ENCODE results near the gene PSORS1C2. TPM values are rescaled to one million over a fixed set of nuclear protein-coding genes. Genes with fewer than 3 reads are reported as not detected.

The PSORS1C2 gene
- total RNA-seq, 4 donors from 2014 or later = 0.91 TPM; not detected in 3

- DNase-seq = no peak
- no peaks in the 10 kb centered on the region for H3K9me3 ChIP-seq
- H3K4me3 ChIP-seq = peak overlapping the region; percentile 12 to 34 (median 24)
- H3K27ac ChIP-seq = no peak overlapping the region
- TF ChIP-seq POLR2A (IDR thresholded peaks at IDR 0.05) = no peak
- peaks cover 0 to 45% (median 0%) of the 10 kb centered on the region in 3 donors for H3K4me1 ChIP-seq
- H3K36me3 ChIP-seq = peaks cover 0 to 5% (median 0%) of the 10 kb centered on the region in 3 donors
- no peaks in the 10 kb centered on the region for H3K27me3 ChIP-seq
- intact Hi-C loops (cut with DNase I) = no loop called here
- WGBS, 2 donors = 72 to 100% methylated on average over 6 to 10 of the region's 26 CpGs
These were observed 41.6 kb upstream of the PSORS1C2 start for GRCh38 chr6:31180500-31180899.

- Histone ChIP-seq H3K9me3 (no peaks in the 10 kb centered on the region), H3K4me1 (peaks cover 0 to 39% (median 0%) of the 10 kb centered on the region in 3 donors), H3K27ac (no peak overlapping the region), H3K36me3 (peaks cover 0 to 11% (median 0%) of the 10 kb centered on the region in 3 donors), H3K4me3 (peak overlapping the region in 1 of 4 donors; percentile 34), H3K27me3 (no peaks in the 10 kb centered on the region)
- no peak for TF ChIP-seq POLR2A (IDR thresholded peaks at IDR 0.05)
- TF ChIP-seq CTCF (IDR thresholded peaks at IDR 0.05) = no peak
- WGBS, 2 donors = 92 to 97% methylated on average over 6 to 7 of the region's 8 CpGs
- DNase-seq = no peak
- intact Hi-C loops (cut with DNase I) = no loop called here
These were observed 41.0 kb upstream of the PSORS1C2 start for GRCh38 chr6:31179896-31180295.

- H3K4me3 ChIP-seq = no peak overlapping the region
- H3K9me3 ChIP-seq = no peaks in the 10 kb centered on the region
- TF ChIP-seq POLR2A (IDR thresholded peaks at IDR 0.05) = no peak
- TF ChIP-seq CTCF (IDR thresholded peaks at IDR 0.05) = no peak
- H3K4me1 ChIP-seq = peaks cover 0 to 30% (median 0%) of the 10 kb centered on the region in 3 donors
- no peak for DNase-seq
- 43 to 45% methylated on average over 4 of the region's 4 CpGs for WGBS, 2 donors
- intact Hi-C loops (cut with DNase I) = no loop called here
- H3K27me3 ChIP-seq = no peaks in the 10 kb centered on the region
- no peak overlapping the region for H3K27ac ChIP-seq
- peaks cover 0 to 14% (median 0%) of the 10 kb centered on the region in 3 donors for H3K36me3 ChIP-seq
These were observed 40.1 kb upstream of the PSORS1C2 start for GRCh38 chr6:31179042-31179386.

- Histone ChIP-seq H3K4me1 (peaks cover 0 to 24% (median 0%) of the 10 kb centered on the region in 3 donors), H3K4me3 (no peak overlapping the region), H3K27ac (no peak overlapping the region), H3K9me3 (no peaks in the 10 kb centered on the region), H3K27me3 (no peaks in the 10 kb centered on the region), H3K36me3 (peaks cover 0 to 20% (median 0%) of the 10 kb centered on the region in 3 donors)
- intact Hi-C loops (cut with DNase I) = no loop called here
- no peak for TF ChIP-seq POLR2A (IDR thresholded peaks at IDR 0.05)
- TF ChIP-seq CTCF (IDR thresholded peaks at IDR 0.05) = no peak
- WGBS, 2 donors = 57 to 68% methylated on average over 8 of the region's 8 CpGs
- no peak for DNase-seq
These were observed 39.5 kb upstream of the PSORS1C2 start for GRCh38 chr6:31178143-31179041.

- Histone ChIP-seq H3K9me3 (no peaks in the 10 kb centered on the region), H3K27ac (no peak overlapping the region), H3K4me3 (no peak overlapping the region), H3K4me1 (peaks cover 0 to 19% (median 0%) of the 10 kb centered on the region in 3 donors), H3K36me3 (peaks cover 0 to 21% (median 0%) of the 10 kb centered on the region in 3 donors), H3K27me3 (no peaks in the 10 kb centered on the region)
- WGBS, 2 donors = 53 to 58% methylated on average over 3 of the region's 3 CpGs
- no peak for TF ChIP-seq CTCF (IDR thresholded peaks at IDR 0.05)
- no peak for TF ChIP-seq POLR2A (IDR thresholded peaks at IDR 0.05)
- intact Hi-C loops (cut with DNase I) = no loop called here
- no peak for DNase-seq
These were observed 37.1 kb upstream of the PSORS1C2 start for GRCh38 chr6:31175971-31176370.
